K562 (cell line): ENCODE measurements around the gene DHRS3. TPM values are rescaled to one million over a fixed set of nuclear protein-coding genes. Genes with fewer than 3 reads are reported as not detected.

Experiments
- ADNP ChIP-seq: fragments of 200-800 bp; sonication (Bioruptor generic); IDR thresholded peaks from 2 replicates; pipeline ENCODE4 v1.6.1; 2016; ENCODE audit warnings: missing genetic modification characterization, missing compliant biosample characterization
- CBX8 ChIP-seq: fragments of 200-600 bp; sonication (generic); IDR thresholded peaks from 2 replicates; pipeline ENCODE4 v1.6.1; 2012; ENCODE audit warnings: borderline replicate concordance, mixed run types, low read depth, mild to moderate bottlenecking, moderate library complexity, mixed read lengths, low read length, control low read depth, inconsistent platforms; ENCODE audit not compliant: poor library complexity, severe bottlenecking; ENCODE audit errors: extremely low read depth
- CHD2 ChIP-seq: IDR thresholded peaks from 2 replicates; pipeline ENCODE4 v1.6.1; 2011; ENCODE audit warnings: low read depth, low read length
- DMBX1 ChIP-seq: fragments of 250-450 bp; sonication (Bioruptor Pico); IDR thresholded peaks from 2 replicates; pipeline ENCODE4 v1.8.0; 2022; ENCODE audit warnings: inconsistent platforms, mild to moderate bottlenecking, moderate library complexity, borderline replicate concordance
- IRF9 ChIP-seq: fragments of 450-650 bp; IDR thresholded peaks from 2 replicates; pipeline ENCODE4 v1.6.1; 2016; ENCODE audit warnings: missing biosample characterization, missing genetic modification characterization
- MXD1 ChIP-seq: fragments of 250-450 bp; sonication (Bioruptor Pico); IDR thresholded peaks from 2 replicates; pipeline ENCODE4 v1.8.0; 2021; ENCODE audit warnings: borderline replicate concordance, mild to moderate bottlenecking, moderate library complexity; ENCODE audit not compliant: poor library complexity, severe bottlenecking
- NFXL1 ChIP-seq: fragments of 450-650 bp; formaldehyde crosslinking; IDR thresholded peaks from 2 replicates; pipeline ENCODE4 v1.4.0; 2021; ENCODE audit warnings: mild to moderate bottlenecking
- NFYB ChIP-seq: IDR thresholded peaks from 2 replicates; pipeline ENCODE4 v1.6.1; 2011; ENCODE audit warnings: mild to moderate bottlenecking, moderate library complexity; ENCODE audit not compliant: insufficient read length; ENCODE audit errors: extremely low read depth
- RBBP5 ChIP-seq: fragments of 200-600 bp; sonication (generic); IDR thresholded peaks from 2 replicates; pipeline ENCODE4 v1.6.1; 2012; ENCODE audit warnings: borderline replicate concordance, mild to moderate bottlenecking, low read length, control low read depth, inconsistent platforms; ENCODE audit not compliant: insufficient read depth, poor library complexity, severe bottlenecking
- SMARCA5 ChIP-seq: fragments of 450-650 bp; IDR thresholded peaks from 2 replicates; pipeline ENCODE4 v1.6.1; 2016
- ZBTB40 ChIP-seq, 2 experiments: fragments of 450-650 bp in 1 of 2; sonication (generic) in 1 of 2; formaldehyde crosslinking in 1 of 2; IDR thresholded peaks; 2 replicates each; pipeline versions ENCODE4 v1.7.1 to v1.9.0; 2016 to 2022; ENCODE audit warnings: inconsistent platforms in 1 of 2, mild to moderate bottlenecking in 1 of 2, missing genetic modification reagents in 1 of 2
- ZNF395 ChIP-seq: fragments of 200-800 bp; sonication (Bioruptor generic); IDR thresholded peaks from 2 replicates; pipeline ENCODE4 v1.6.1; 2017; ENCODE audit warnings: missing genetic modification characterization, missing compliant biosample characterization
- polyA plus RNA-seq, 8 experiments: library from polyadenylated mRNA; depleted of rRNA in 4 of 8; stranded (reverse) in 5 of 8; unstranded in 3 of 8; fragments of >200 nt; fragmentation: Nextera tagmentation in 2 of 8; fragmentation: Illumina TruSeq in 1 of 8; extraction: Ambion mirVana in 2 of 8; extraction: Trizol in 1 of 8; gene quantifications; 2 replicates each; pipeline versions ENCODE4 v1.2.1 to v1.2.3, GENCODE V29; 2011 to 2014; ENCODE audit warnings: inconsistent platforms in 1 of 8, missing spikeins in 1 of 8
- total RNA-seq, 7 experiments: library from RNA; depleted of rRNA in 6 of 7; stranded (reverse); fragments of >200 nt in 6 of 7; fragmentation: Illumina TruSeq in 2 of 7; extraction: Trizol in 2 of 7; gene quantifications; 2 replicates each; pipeline versions ENCODE4 v1.2.1 to v1.2.3, GENCODE V29; 2011 to 2021; ENCODE audit warnings: low replicate concordance in 1 of 7

Gene DHRS3
- total and polyA plus RNA-seq, 9 of the 15 experiments (the other 6 are each of a cell fraction or from before 2014, with no cell fraction given), result 21.0 to 116 (median 58.7) TPM

- TF ChIP-seq MXD1 (CRISPR knock-in tag) (no peak), ZBTB40 (IDR thresholded peaks at IDR 0.05) (peak; percentile 49; the same call in 1 of the 2 replicates), ZBTB40 (CRISPR knock-in tag; IDR thresholded peaks at IDR 0.05) (no peak), SMARCA5 (no peak), RBBP5 (no peak), IRF9 (tag) (no peak), NFXL1 (CRISPR knock-in tag) (no peak), NFYB (no peak), DMBX1 (no peak), ZNF395 (no peak), CHD2 (no peak), ADNP (tag) (no peak), CBX8 (no peak)
These were observed 1.2 kb upstream of the DHRS3 start (continued) for GRCh38 chr1:12618965-12619791.
